ENCODE data around the gene MGAT3. TPM values are rescaled to one million over a fixed set of nuclear protein-coding genes. Genes with fewer than 3 reads are reported as not detected.

Gene MGAT3
- total RNA-seq, 1 experiment from 2014 or later = 5.0 TPM

DNA sequence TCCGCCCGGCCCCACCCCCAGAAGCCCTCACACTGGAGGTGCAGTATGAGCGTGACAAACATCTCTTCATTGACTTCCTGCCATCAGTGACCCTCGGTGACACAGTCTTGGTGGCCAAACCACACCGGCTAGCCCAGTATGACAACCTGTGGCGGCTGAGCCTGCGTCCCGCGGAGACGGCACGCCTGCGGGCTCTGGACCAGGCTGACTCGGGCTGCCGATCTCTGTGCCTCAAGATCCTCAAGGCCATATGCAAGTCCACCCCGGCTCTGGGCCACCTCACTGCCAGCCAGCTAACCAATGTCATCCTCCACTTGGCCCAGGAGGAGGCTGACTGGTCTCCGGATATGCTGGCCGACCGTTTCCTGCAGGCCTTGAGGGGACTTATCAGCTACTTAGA is 57.0 kb downstream of the MGAT3 start:
- Mint-ChIP-seq H3K27me3 (ENCODE audit: low read depth) (peaks cover 100% of the 10 kb centered on the region), H3K36me3 (ENCODE audit: insufficient read depth in 1 of 3, low read depth in 3 of 3) (peaks cover 59 to 84% (median 65%) of the 10 kb centered on the region in 3 experiments), H3K9me3 (no peaks in the 10 kb centered on the region; a peak in 2 of 5 replicates), H3K27ac (no peak overlapping the region), H3K4me1 (peaks cover 8% of the 10 kb centered on the region in 2 experiments), H3K4me3 (no peak overlapping the region)
- H3K9ac ChIP-seq (ENCODE audit: extremely low read depth, insufficient read length, low read length) = no peak overlapping the region
- no peak overlapping the region for H3T11ph ChIP-seq (ENCODE audit: low read length)
- H2AK5ac ChIP-seq (ENCODE audit: insufficient read length, low read length) = no peak overlapping the region
- H2BK120ac ChIP-seq (ENCODE audit: low read depth, low read length, poor library complexity, severe bottlenecking) = no peak overlapping the region
- no peak overlapping the region for H3K27ac ChIP-seq (ENCODE audit: insufficient read length, low read depth, low read length)
- H3K23ac ChIP-seq (ENCODE audit: insufficient read length, low read depth, low read length) = no peak overlapping the region
- DNase-seq = no peak
- H3K4me1 ChIP-seq (ENCODE audit: insufficient read depth, low read length) = no peaks in the 10 kb centered on the region; the same call in 1 of the 2 replicates
- no peak overlapping the region for H3K4me2 ChIP-seq (ENCODE audit: insufficient read depth, insufficient read length, low read length)
- no peaks in the 10 kb centered on the region for H3K9me3 ChIP-seq (ENCODE audit: control insufficient read depth, low read depth, low read length)
- H2BK20ac ChIP-seq (ENCODE audit: low read depth, low read length, poor library complexity, severe bottlenecking) = no peak overlapping the region
- H3K4ac ChIP-seq (ENCODE audit: low read depth, low read length) = no peak overlapping the region
- no peak overlapping the region for H4K8ac ChIP-seq (replicated peaks; ENCODE audit: insufficient read length, low read depth, low read length)
- WGBS (ENCODE audit: extremely low coverage, insufficient read length, low lambda C conversion rate) = no CpG with 5 or more reads among the region's 18 CpGs
- no peak overlapping the region for H3K18ac ChIP-seq (ENCODE audit: insufficient read length, low read depth, low read length)
- no peak overlapping the region for H2BK5ac ChIP-seq (ENCODE audit: insufficient read length, low read length)
- no peak overlapping the region for H3K56ac ChIP-seq (ENCODE audit: insufficient read length, low read depth, low read length)
- TF ChIP-seq, protein P1, sequence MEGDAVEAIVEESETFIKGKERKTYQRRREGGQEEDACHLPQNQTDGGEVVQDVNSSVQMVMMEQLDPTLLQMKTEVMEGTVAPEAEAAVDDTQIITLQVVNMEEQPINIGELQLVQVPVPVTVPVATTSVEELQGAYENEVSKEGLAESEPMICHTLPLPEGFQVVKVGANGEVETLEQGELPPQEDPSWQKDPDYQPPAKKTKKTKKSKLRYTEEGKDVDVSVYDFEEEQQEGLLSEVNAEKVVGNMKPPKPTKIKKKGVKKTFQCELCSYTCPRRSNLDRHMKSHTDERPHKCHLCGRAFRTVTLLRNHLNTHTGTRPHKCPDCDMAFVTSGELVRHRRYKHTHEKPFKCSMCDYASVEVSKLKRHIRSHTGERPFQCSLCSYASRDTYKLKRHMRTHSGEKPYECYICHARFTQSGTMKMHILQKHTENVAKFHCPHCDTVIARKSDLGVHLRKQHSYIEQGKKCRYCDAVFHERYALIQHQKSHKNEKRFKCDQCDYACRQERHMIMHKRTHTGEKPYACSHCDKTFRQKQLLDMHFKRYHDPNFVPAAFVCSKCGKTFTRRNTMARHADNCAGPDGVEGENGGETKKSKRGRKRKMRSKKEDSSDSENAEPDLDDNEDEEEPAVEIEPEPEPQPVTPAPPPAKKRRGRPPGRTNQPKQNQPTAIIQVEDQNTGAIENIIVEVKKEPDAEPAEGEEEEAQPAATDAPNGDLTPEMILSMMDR (conservative IDR thresholded peaks at IDR 0.05) = no peak
- H4K91ac ChIP-seq (ENCODE audit: insufficient read length, low read depth, low read length) = no peak overlapping the region
- H2BK15ac ChIP-seq (ENCODE audit: low read depth, low read length) = no peak overlapping the region
- no peaks in the 10 kb centered on the region for H3K79me1 ChIP-seq (ENCODE audit: insufficient read depth, low read depth, low read length, poor library complexity, severe bottlenecking)
- H3K27me3 ChIP-seq (ENCODE audit: insufficient read depth, low read length) = peaks cover 25% of the 10 kb centered on the region; the same call in 1 of the 2 replicates
- no peak overlapping the region for H4K5ac ChIP-seq (ENCODE audit: insufficient read length, low read depth, low read length)
- no peaks in the 10 kb centered on the region for H3K23me2 ChIP-seq (ENCODE audit: insufficient read length, low read depth, low read length, poor library complexity, severe bottlenecking)
- H4K20me1 ChIP-seq (ENCODE audit: control insufficient read depth, insufficient read depth, insufficient read length) = no peaks in the 10 kb centered on the region
- H2BK12ac ChIP-seq (ENCODE audit: insufficient read length, low read depth, low read length) = no peak overlapping the region
- H2AFZ ChIP-seq (ENCODE audit: low read length) = no peak overlapping the region
- no peaks in the 10 kb centered on the region for H3K79me2 ChIP-seq (ENCODE audit: insufficient read depth, low read length)
- no peak overlapping the region; the same call in 1 of the 2 replicates for H3K14ac ChIP-seq (ENCODE audit: insufficient read depth, low read length)

Data from H9 (cell line).